ENCODE measurements around the gene GPR108.
"Not testable (repeated sequence)": the region's sequence is repeated elsewhere in the genome, so short reads cannot be mapped to it uniquely, and the experiment has no call there.

Gene GPR108

DNA sequence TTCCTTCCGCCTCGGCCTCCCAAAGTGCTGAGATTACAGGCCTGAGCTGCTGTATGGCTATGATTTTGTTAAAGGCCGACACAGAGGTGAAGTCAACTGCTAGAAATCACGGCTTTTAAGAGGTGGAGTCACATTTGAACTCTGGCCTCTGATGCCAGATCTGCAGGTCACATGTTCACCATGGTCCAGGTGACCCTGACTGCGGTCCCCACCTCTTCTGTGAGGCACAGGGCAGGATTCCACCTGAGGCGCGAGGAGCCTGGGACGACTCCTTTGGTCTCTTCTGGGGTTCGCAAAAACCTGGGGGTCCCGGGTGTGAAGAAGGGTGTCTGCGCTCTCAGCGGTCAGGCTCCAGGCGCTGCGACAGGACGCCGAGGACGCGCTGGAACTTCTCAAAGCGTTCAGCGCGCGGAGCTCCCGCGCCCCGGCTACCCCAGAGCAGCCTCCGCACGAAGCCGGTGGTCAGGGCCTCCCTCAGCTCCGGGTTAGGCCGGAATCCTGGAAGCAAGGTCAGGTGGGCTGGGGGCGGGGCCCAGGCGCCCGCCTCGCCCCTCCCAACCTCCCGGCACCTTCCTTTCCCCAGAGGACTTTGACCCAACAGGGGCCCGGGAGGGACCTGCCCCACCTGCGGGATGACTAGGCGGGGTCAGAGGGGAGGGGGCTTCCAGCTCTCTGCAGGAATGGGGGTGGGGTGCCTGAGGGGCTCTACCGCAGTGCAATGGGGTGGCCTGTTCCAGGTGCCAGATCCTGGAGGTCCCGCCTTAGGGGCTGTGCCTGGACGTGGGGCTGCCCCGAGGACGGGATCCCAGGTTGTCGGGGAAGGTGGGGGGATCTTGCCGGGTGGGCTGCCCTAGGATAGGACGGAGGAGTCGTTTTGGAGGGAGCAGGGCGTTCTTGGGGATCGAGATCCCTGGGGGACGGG is 15.1 kb upstream of the GPR108 start:
- no peak for DNase-seq
- Mint-ChIP-seq H3K9me3 (no peaks in the 10 kb centered on the region), H3K27me3 (no peaks in the 10 kb centered on the region), H3K4me3 (peak overlapping the region; percentile 88 to 92), H3K36me3 (peaks cover 29 to 54% of the 10 kb centered on the region in 2 donors), H3K4me1 (peaks cover 22 to 28% of the 10 kb centered on the region in 2 donors), H3K27ac (peak overlapping the region; percentile 96)
- ATAC-seq (replicated peaks): no peak

DNA sequence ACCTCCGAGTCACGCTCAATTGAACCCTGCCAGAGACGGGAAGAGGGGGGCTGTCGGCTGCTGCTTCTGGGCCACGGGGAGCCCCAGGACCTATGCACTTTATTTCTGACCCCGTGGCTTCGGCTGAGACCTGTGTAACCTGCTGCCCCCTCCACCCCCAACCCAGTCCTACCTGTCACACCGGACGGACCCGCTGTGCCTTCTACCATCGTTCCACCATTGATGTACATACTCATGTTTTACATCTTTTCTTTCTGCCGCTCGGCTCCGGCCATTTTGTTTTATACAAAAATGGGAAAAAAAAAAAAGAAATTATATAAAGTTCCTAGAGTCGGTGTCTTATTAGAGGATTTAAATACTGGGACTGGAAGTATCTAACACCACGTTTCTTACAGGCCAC is 13.8 kb upstream of the GPR108 start:
- Mint-ChIP-seq H3K9me3 (no peaks in the 10 kb centered on the region), H3K27me3 (no peaks in the 10 kb centered on the region), H3K36me3 (peaks cover 35 to 61% of the 10 kb centered on the region in 2 donors), H3K4me1 (peaks cover 18 to 24% of the 10 kb centered on the region in 2 donors), H3K27ac (no peak overlapping the region), H3K4me3 (no peak overlapping the region)
- DNase-seq: no peak
- ATAC-seq (replicated peaks): no peak

DNA sequence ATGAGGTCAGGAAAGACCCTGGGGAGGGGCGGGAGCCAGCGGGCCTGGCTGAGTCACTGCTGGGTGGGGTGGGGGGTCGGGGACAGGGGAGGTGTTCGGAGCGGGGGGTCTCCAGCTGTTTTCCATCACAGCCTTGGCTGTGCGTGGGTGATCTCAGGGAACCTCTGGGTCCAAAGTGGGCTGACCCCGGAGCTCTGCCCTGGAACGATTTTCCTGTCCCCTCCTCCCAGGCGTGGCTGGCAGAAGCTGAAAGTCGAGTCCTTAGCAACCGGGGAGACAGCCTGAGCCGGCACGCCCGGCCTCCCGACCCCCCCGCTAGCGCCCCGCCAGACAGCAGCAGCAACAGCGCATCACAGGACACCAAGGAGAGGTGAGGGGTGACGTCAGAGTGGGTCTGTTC is 12.7 kb upstream of the GPR108 start:
- no peaks in the 10 kb centered on the region for H3K27me3 Mint-ChIP-seq
- H3K36me3 Mint-ChIP-seq: peaks cover 42 to 69% of the 10 kb centered on the region in 2 donors
- H3K27ac Mint-ChIP-seq: no peak overlapping the region
- DNase-seq (no peak), ATAC-seq (replicated peaks) (no peak)
- no peak overlapping the region for H3K4me3 Mint-ChIP-seq
- no peaks in the 10 kb centered on the region for H3K9me3 Mint-ChIP-seq
- H3K4me1 Mint-ChIP-seq: peaks cover 18 to 24% of the 10 kb centered on the region in 2 donors

DNA sequence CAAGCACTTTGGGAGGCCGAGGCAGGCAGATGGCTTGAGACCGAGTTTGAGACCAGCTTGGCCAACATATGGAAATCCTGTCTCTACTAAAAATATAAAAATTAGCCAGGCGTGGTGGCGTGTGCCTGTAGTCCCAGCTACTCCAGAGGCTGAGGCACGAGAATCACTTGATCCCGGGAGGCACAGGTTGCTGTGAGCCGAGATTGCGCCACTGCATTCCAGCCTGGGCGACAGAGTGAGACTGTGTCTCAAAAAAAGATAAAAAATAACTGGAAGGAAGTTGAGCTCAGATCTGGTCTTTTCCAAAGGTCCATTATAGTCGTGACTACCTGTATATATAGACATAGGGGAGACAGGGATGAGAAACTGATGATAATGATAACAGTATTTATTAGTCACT is 11.2 kb upstream of the GPR108 start:
- H3K4me3 Mint-ChIP-seq; ATAC-seq (replicated peaks); H3K27ac Mint-ChIP-seq: not testable (repeated sequence)

DNA sequence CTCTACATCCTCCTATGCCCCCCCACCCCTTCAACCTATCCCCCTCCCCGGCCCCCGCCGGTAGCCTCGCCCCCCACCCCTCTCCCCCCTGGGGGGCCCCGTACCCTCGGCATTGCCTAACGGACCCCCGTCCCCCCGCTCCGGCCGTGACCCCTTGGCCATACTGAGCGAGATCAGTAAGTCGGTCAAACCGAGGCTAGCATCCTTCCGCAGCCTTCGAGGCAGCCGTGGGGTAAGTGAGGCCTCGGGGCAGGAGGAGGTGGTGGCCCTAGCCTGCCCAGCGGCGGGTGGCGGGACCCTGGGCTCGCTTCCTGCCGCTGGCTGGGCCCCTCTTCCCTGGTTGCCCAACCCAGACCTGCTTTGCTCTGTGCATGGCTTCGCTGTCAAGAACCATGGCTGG is 8.6 kb upstream of the GPR108 start:
- H3K4me3 Mint-ChIP-seq: no peak overlapping the region

More for the DNA sequence above, 11.2 kb upstream of the GPR108 start:
- not testable (repeated sequence) for DNase-seq, H3K9me3 Mint-ChIP-seq, H3K27me3 Mint-ChIP-seq
- H3K36me3 Mint-ChIP-seq: peaks cover 44 to 70% of the 10 kb centered on the region in 2 donors
- H3K4me1 Mint-ChIP-seq: peaks cover 15 to 22% of the 10 kb centered on the region in 2 donors

DNA sequence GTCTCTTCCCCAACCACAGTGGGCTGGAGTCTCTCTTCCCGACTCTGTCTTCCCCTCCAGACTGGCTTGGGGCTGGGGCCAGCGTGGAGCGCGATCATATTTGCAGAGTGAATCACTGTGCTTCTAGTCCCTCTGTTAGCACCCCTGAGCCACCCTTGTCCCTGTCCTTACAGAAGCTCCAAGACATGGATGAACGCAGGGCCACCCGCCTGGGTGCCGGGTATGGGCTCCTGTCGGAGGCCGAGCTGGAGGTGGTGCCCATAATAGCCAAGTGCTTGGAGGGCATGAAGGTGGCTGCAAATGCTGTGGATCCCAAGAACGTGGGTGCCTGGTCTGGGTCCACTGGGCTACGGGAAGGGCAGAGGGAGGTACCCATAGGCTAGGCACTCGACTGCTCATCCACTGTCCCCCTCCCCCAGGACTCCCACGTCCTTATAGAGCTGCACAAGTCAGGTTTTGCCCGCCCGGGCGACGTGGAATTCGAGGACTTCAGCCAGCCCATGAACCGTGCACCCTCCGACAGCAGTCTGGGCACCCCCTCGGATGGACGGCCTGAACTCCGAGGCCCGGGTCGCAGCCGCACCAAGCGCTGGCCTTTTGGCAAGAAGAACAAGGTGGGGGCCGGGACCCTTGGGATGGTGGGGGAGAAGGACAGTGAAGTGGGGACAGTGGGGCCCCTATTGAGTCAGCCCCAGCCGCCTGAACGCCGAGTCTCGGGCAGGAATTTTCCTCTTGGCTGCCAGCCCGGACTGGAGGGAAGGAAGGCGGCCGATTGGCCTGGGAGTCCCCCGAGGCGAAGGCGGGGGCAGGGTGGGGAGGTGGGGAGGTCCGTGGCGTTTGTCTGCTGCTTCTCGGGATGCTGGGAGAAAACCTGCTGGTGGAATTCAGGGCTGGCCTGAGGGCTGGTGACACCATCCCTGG is 7.3 kb upstream of the GPR108 start:
- ATAC-seq (replicated peaks) (no peak), DNase-seq (no peak)
- Mint-ChIP-seq H3K4me1 (peaks cover 23 to 37% of the 10 kb centered on the region in 2 donors), H3K27ac (peak overlapping the region; percentile 56), H3K27me3 (no peaks in the 10 kb centered on the region), H3K9me3 (no peaks in the 10 kb centered on the region), H3K4me3 (no peak overlapping the region), H3K36me3 (peaks cover 48 to 70% of the 10 kb centered on the region in 2 donors)

More for the DNA sequence above, 8.6 kb upstream of the GPR108 start:
- Mint-ChIP-seq H3K27me3 (no peaks in the 10 kb centered on the region), H3K36me3 (peaks cover 51 to 79% of the 10 kb centered on the region in 2 donors), H3K27ac (no peak overlapping the region), H3K4me1 (peaks cover 21 to 28% of the 10 kb centered on the region in 2 donors), H3K9me3 (no peaks in the 10 kb centered on the region)
- DNase-seq: no peak
- ATAC-seq (replicated peaks): no peak

DNA sequence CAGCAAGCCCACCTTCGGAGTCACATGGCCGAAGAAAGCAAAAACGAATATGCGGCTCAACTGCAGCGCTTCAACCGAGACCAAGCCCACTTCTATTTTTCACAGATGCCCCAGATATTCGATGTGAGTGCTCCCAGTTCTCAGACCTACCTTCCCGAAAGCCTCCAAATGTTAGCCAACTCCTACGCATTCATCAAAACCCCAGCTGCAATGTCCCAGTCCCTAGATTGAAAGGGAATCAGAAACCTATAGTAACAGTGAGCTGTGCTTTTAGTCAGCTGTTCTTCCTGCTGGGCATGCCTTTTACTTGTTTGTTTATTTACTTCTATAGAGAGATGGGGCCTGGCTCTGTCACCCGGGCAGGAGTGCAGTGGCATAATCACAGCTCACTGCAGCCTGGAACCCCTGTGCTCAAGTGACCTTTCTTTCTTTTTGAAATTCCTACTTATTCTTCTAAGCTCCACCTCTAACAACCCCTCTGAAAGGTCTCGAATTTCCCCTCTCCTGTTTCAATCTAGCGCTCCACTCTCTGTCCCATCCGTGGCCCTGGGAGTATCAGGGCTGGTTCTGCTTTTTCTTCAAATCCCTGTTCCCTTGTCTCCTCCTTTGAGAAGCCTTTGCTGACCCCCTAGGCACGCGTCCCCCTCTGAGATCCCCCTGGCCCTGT is 6.5 kb upstream of the GPR108 start:
- Mint-ChIP-seq H3K27ac (peak overlapping the region; percentile 0), H3K27me3 (no peaks in the 10 kb centered on the region), H3K4me1 (peaks cover 27 to 43% of the 10 kb centered on the region in 2 donors), H3K36me3 (peaks cover 43 to 65% of the 10 kb centered on the region in 2 donors), H3K4me3 (no peak overlapping the region), H3K9me3 (no peaks in the 10 kb centered on the region)
- DNase-seq: no peak
- no peak for ATAC-seq (replicated peaks)

DNA sequence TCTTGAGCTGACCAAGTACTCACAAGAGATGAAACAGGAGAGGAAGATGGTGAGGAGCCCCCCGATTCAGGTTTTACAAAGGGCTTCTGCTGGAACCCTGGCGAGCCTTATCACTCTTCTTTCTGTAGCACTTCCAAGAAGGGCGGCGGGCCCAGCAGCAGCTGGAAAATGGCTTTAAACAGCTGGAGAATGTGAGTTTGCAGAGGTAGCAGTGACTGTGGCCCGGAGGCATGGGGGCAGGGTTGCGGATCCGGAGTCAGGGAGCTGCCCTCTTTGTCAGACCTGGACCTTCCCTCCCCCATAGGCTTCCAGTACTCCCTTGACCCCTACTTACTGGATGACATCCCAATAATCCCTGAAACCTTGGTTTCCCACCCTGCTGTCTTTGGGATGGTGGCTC is 5.7 kb upstream of the GPR108 start:
- H3K4me3 Mint-ChIP-seq: no peak overlapping the region
- H3K9me3 Mint-ChIP-seq: no peaks in the 10 kb centered on the region
- peaks cover 35 to 51% of the 10 kb centered on the region in 2 donors for H3K4me1 Mint-ChIP-seq
- H3K36me3 Mint-ChIP-seq: peaks cover 43 to 58% of the 10 kb centered on the region in 2 donors
- peak overlapping the region; percentile 71 for H3K27ac Mint-ChIP-seq
- DNase-seq (no peak), ATAC-seq (replicated peaks) (no peak)
- H3K27me3 Mint-ChIP-seq: no peaks in the 10 kb centered on the region

DNA sequence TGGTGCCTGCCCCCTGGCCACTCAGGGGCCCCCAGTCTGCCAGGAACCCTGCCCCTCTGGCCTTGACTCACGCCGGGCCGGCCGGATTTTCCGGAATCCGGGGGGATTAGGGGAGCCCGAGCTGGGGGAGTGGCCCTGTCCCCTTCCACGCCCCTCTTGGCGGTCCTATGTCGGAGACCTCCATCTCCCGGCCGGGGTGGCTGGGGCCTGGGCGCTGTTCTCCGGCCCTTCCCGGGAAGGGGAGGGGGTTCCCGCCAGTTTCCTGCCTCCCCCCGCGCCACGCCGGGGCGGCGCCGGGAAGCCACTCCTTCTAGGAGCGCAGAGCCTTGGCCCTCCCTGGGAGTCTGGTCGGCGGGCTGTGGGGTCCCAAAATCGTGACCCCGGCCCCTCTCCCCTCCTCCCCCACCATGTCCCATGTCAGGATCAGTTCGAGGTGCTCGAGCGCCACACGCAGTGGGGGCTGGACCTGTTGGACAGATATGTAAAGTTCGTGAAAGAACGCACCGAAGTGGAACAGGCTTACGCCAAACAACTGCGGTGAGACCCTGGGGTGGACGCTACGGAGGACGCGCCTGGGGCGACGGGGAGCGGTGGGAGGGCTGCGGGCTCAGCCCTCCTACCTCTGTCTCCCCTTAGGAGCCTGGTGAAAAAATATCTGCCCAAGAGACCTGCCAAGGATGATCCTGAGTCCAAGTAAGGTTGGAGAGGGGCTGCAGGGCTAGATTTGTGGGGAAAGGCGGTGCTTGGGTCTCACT is 3.4 kb upstream of the GPR108 start:
- no peaks in the 10 kb centered on the region for H3K9me3 Mint-ChIP-seq
- H3K27me3 Mint-ChIP-seq: no peaks in the 10 kb centered on the region
- peak; percentile 24 to 33 for ATAC-seq (replicated peaks)
- peaks cover 36 to 44% of the 10 kb centered on the region in 2 donors for H3K36me3 Mint-ChIP-seq
- H3K4me3 Mint-ChIP-seq: peak overlapping the region; percentile 88 to 90
- H3K27ac Mint-ChIP-seq: peak overlapping the region; percentile 95
- peaks cover 42 to 63% of the 10 kb centered on the region in 2 donors for H3K4me1 Mint-ChIP-seq
- peak; percentile 66 for DNase-seq

DNA sequence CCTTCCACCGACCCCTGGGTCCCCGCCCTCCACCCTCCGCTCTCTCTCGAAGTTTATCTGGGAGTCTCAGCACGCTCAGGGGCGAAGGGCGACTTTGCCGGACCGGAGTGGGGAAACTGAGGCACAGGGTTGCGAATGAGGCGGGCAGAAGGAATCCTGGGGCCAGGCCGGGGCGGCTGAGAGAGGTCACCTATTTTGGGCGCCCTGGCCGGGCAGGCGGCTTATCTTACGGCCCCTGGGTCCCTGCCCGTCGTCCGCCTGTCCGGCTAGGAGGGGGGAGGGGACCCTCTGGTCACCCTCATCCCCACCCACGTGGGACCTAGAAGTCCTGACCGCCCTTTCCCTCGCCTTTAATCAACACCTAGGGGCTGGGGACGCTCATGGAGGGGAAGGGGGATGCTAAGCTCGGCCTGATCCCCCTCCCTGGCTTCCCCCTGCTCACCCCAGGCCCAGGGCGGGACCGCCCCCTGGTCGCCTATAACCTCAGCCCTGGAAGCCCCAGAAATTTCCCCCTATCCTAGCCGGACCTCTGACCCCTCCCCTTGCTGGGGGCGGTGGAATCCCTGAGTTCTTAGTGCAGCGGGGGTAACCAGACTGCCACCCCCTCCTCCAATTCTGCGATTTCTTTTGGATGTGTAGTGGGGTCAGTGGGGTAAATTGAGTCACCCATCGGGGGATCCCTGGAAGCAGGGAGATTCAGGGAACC is 2.7 kb upstream of the GPR108 start:
- H3K27ac Mint-ChIP-seq: peak overlapping the region; percentile 95
- peak overlapping the region; percentile 88 to 90 for H3K4me3 Mint-ChIP-seq
- peaks cover 28 to 37% of the 10 kb centered on the region in 2 donors for H3K36me3 Mint-ChIP-seq
- H3K4me1 Mint-ChIP-seq: peaks cover 42 to 69% of the 10 kb centered on the region in 2 donors
- H3K9me3 Mint-ChIP-seq: no peaks in the 10 kb centered on the region
- H3K27me3 Mint-ChIP-seq: no peaks in the 10 kb centered on the region
- ATAC-seq (replicated peaks) (peak in 1 of 2 donors; percentile 7), DNase-seq (peak; percentile 68)

DNA sequence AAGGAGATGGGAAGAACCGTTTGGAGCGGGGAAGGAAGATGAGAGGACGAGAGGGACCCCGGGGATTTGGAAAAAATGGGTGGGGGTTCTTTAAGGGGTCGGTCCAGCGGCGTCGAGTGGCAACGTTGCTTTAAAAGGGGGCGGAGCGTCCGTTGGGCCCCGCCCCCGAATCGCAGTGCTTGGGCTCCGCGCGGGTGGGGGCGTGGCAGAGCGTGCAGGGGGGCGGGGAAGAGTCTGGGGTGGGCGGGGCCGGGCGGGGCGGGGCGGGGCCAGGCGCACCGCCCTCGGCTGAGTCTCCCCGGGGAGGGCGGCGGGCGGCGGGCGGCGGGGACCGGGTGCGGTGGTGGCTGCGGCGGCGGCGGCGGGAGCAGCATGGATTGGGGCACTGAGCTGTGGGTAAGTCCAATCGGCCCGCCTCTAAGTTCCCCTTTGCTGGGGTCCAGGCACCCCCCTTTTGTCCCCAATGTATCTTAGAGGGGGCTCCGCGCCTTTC is 2.1 kb upstream of the GPR108 start, which contains the start of gene TRIP10:
TSS of gene TRIP10 (plus strand) at position 291 of the 493 bp plus-strand sequence. CDS start at position 373, 82 bp downstream.
- Mint-ChIP-seq H3K4me3 (peak within 1 kb of the TSS; percentile 89 to 90), H3K27me3 (no peaks in the 10 kb centered on the region), H3K27ac (peak within 1 kb of the TSS; percentile 98), H3K9me3 (no peaks in the 10 kb centered on the region), H3K4me1 (peaks cover 41 to 66% of the 10 kb centered on the region in 2 donors), H3K36me3 (peaks cover 24 to 34% of the 10 kb centered on the region in 2 donors)
- peak in 1 of 2 donors; percentile 4 for ATAC-seq (replicated peaks)
- DNase-seq: peak; percentile 69

DNA sequence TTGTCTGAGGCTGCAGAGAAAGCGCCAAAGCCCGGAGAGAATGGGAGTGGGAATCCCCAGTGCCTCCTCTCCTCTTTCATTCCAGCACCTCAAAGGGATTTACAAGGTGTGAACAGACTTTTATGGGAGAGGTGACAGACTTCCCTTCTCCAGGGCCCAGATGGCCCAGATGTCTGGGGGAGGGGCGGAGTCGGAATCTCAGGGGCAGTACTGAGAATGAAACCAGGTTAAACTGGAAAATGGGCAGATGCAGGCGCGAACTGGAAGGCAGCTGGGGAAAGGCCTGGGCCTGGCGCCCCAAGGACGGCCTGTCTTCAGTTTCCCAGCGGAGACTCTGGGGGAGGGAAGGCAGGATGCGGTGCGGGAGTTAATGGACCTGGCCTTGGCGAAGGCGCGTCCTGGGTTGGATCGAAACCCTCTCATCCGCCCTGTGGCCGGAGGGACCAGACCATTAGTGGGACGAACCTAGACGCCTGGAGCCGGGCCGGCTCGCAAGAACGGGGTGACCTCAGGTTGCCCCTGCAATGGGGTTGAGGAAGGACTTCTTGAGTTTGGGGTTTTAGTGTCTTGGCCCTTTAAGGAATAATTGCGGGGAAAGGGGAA is 1.5 kb upstream of the GPR108 start:
- Mint-ChIP-seq H3K9me3 (no peaks in the 10 kb centered on the region), H3K27me3 (no peaks in the 10 kb centered on the region), H3K36me3 (peaks cover 19 to 34% of the 10 kb centered on the region in 2 donors), H3K27ac (peak overlapping the region; percentile 98), H3K4me3 (peak overlapping the region; percentile 89 to 90), H3K4me1 (peaks cover 36 to 60% of the 10 kb centered on the region in 2 donors)
- ATAC-seq (replicated peaks) (no peak), DNase-seq (no peak)
